Activated naive CD8-positive, alpha-beta T cell treated with anti-CD3 and anti-CD28 coated beads, Interleukin-2, amount 50 U/mL, for 24 hours (primary cell): ENCODE data around the gene EPHA10.

Experiments used
- ATAC-seq: fragments of 150-1000 bp; cut with Tn5 transposase; one replicate; pipeline ENCODE4 v1.10.0; 2021
- DNase-seq: peaks from one replicate; pipeline ENCODE4 v3.0.0; 2021
- H3K27ac Mint-ChIP-seq: one replicate; pipeline ENCODE4 v1.8.0; 2021; ENCODE audit warnings: mild to moderate bottlenecking, mixed read lengths
- H3K27me3 Mint-ChIP-seq: one replicate; pipeline ENCODE4 v1.8.0; 2021; ENCODE audit warnings: mixed read lengths
- H3K36me3 Mint-ChIP-seq: one replicate; pipeline ENCODE4 v1.8.0; 2021; ENCODE audit warnings: low read depth, mixed read lengths
- H3K4me1 Mint-ChIP-seq: one replicate; pipeline ENCODE4 v1.8.0; 2021; ENCODE audit warnings: mixed read lengths
- H3K4me3 Mint-ChIP-seq: one replicate; pipeline ENCODE4 v1.8.0; 2021; ENCODE audit warnings: mild to moderate bottlenecking, moderate library complexity, mixed read lengths
- H3K9me3 Mint-ChIP-seq: one replicate; pipeline ENCODE4 v1.8.0; 2021; ENCODE audit warnings: mixed read lengths

EPHA10 gene

GRCh38 chr1:37671261-37671660 lies 93.7 kb downstream of the EPHA10 start:
- H3K27me3 Mint-ChIP-seq: peaks cover 5% of the 10 kb centered on the region
- DNase-seq (no peak), ATAC-seq (no peak)
- no peak overlapping the region for H3K27ac Mint-ChIP-seq
- no peaks in the 10 kb centered on the region for H3K36me3 Mint-ChIP-seq
- H3K4me1 Mint-ChIP-seq: peaks cover 8% of the 10 kb centered on the region
- no peak overlapping the region for H3K4me3 Mint-ChIP-seq
- H3K9me3 Mint-ChIP-seq: no peaks in the 10 kb centered on the region

DNA sequence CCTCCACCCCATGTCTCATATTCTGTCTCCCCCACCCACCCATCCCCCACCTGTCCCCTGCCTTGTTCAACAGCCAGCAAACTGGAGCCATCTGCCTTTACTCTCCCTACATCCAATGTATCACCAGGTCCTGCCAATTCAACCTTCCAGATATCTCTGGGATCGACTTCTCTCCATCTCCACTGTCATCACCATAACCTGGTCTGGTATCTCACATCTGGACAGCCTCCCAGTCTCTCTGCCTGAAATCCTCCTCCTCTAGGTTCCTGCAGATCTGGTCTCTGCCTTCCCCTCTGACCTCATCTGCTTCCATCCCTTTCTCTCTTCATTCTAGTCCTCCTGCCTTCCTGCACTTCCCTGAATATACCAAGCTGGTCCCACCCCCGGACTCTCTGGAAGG lies 94.8 kb downstream of the EPHA10 start:
- no peak for DNase-seq
- ATAC-seq: no peak
- Mint-ChIP-seq H3K4me3 (no peak overlapping the region), H3K4me1 (peaks cover 7% of the 10 kb centered on the region), H3K27me3 (peaks cover 5% of the 10 kb centered on the region), H3K9me3 (no peaks in the 10 kb centered on the region), H3K36me3 (no peaks in the 10 kb centered on the region), H3K27ac (no peak overlapping the region)

DNA sequence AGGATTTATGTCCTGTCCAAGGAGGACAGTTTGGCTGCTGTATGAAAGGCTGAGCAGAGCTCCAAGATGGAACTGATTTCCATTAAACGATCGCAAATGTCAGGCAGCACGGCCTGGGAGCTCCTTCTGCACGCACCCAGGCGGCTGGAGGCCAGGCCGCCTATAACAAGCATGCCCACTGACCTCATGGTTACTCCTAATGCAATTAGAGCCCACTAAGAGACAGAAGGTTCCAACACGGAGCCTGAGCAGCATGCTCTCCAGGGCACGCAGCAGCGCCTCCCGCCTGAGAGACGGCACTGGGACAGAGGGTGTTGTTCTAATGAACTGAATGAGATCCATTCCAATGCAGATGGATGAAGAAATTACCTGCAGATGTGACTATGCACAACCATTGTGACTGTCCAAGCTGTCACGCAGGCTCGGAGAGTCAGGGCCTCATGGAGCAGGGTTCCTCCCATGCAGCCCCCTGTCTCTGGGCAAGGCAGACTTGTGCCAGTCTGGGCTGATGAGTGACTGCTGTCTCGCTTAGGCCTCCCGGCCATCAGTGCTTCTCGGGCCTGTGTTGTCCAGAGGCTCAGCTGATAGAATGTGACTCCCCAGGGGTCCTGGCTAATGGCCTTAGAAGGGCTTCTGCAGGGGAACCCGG lies 97.8 kb downstream of the EPHA10 start:
- no peaks in the 10 kb centered on the region for H3K4me1 Mint-ChIP-seq
- ATAC-seq (no peak), DNase-seq (no peak)
- no peaks in the 10 kb centered on the region for H3K9me3 Mint-ChIP-seq
- H3K27me3 Mint-ChIP-seq: peaks cover 5% of the 10 kb centered on the region
- no peak overlapping the region for H3K4me3 Mint-ChIP-seq
- no peak overlapping the region for H3K27ac Mint-ChIP-seq
- no peaks in the 10 kb centered on the region for H3K36me3 Mint-ChIP-seq

GRCh38 chr1:37666241-37666867 lies 98.6 kb downstream of the EPHA10 start:
- no peak for ATAC-seq
- H3K27me3 Mint-ChIP-seq: peaks cover 3% of the 10 kb centered on the region
- no peaks in the 10 kb centered on the region for H3K9me3 Mint-ChIP-seq
- H3K4me1 Mint-ChIP-seq: no peaks in the 10 kb centered on the region
- no peaks in the 10 kb centered on the region for H3K36me3 Mint-ChIP-seq
- no peak overlapping the region for H3K4me3 Mint-ChIP-seq
- H3K27ac Mint-ChIP-seq: no peak overlapping the region
- no peak for DNase-seq
